Ectodermal cell (in vitro differentiated cells): ENCODE measurements around the gene SDK1.
"Not testable (repeated sequence)": the region's sequence is repeated elsewhere in the genome, so short reads cannot be mapped to it uniquely, and the experiment has no call there.

ENCODE experiments used
- H3K27ac ChIP-seq: 2 replicates; pipeline ENCODE4 v1.7.0; 2013; ENCODE audit warnings: mild to moderate bottlenecking, low read depth, low read length; ENCODE audit not compliant: insufficient read depth, poor library complexity, severe bottlenecking
- H3K27me3 ChIP-seq: 2 replicates; pipeline ENCODE4 v1.7.0; 2013; ENCODE audit warnings: mild to moderate bottlenecking, low read length; ENCODE audit not compliant: insufficient read depth, control insufficient read depth, poor library complexity, severe bottlenecking
- H3K36me3 ChIP-seq: one replicate; pipeline ENCODE4 v1.7.0; 2013; ENCODE audit warnings: low read length; ENCODE audit not compliant: control insufficient read depth, insufficient read depth
- H3K4me1 ChIP-seq: one replicate; pipeline ENCODE4 v1.7.0; 2013; ENCODE audit warnings: low read length; ENCODE audit not compliant: control insufficient read depth, insufficient read depth
- H3K4me3 ChIP-seq: 2 replicates; pipeline ENCODE4 v1.7.0; 2013; ENCODE audit warnings: low read depth, low read length, control low read depth; ENCODE audit not compliant: insufficient read depth
- H3K9me3 ChIP-seq: 2 replicates; pipeline ENCODE4 v1.7.0; 2013; ENCODE audit warnings: mild to moderate bottlenecking, low read length, moderate library complexity; ENCODE audit not compliant: control insufficient read depth
- WGBS, 2 experiments: methylation state at CpG; one replicate each; pipeline ENCODE4 v1.1.7; 2013; ENCODE audit warnings: missing lambda C conversion rate in 2 of 2; 5-methylcytosine and 5-hydroxymethylcytosine counted together

The SDK1 gene

DNA sequence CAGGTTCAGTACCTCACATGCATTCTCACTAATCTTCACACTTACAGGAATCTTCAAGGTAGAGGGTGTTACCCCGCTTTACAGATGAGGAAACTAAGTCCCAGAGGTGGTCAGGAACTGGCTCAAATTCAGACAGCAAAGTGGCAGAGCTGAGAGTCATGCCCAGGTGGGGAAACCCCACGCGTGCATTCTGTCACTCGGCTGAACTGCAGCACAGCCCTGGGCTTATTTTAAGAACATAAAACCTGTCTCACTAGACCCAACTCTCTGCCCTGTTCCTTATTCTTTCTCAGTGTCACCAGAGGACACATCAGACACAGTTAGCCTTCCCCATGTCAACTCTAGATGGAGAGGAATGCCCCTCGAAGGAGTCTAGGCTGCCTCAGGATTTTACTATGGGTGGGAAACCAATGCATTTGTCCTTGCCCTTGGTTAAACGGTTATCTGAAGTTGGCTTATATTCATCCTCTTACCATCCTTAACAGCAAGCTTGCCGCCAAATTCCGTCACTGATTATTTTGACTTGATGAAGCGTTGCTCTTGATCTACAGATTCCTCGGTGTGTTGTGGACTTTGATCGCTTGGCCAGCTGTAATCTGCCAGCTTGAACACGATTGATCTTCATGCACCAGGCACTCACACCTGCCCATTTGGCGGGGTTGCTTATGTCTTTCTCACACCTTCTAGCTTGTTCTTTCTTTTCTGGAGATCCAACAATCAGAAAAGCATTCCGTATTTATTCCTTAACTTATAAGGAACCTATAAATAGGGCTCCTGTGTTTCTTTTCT, 627.9 kb downstream of the SDK1 start:
- 93 to 95% methylated on average over 14 of the region's 14 CpGs for WGBS, 2 experiments
- Histone ChIP-seq H3K36me3 (no peaks in the 10 kb centered on the region), H3K4me1 (no peaks in the 10 kb centered on the region), H3K27me3 (no peaks in the 10 kb centered on the region), H3K27ac (no peak overlapping the region), H3K9me3 (no peaks in the 10 kb centered on the region), H3K4me3 (no peak overlapping the region)

DNA sequence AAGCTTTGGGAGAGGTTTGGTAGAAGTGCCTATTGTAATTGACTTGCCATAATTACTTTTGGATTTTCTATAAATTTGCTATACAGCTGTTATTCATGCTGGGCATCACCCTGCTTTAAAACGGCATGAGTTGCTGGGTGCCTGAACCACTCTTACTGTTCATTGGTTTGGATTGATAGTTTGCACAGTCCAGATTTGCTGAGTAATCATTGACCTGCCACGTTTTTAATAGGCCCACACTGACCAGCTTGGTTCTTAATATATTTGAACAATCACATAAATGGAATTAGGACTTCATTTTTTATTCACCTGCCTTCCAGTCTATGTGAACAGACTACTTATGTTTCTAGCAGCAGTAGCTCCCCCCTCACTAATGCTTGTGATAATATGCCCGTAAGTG, 630.8 kb downstream of the SDK1 start:
- WGBS, 2 experiments, result 90 to 94% methylated on average over 3 of the region's 3 CpGs
- Histone ChIP-seq H3K9me3 (no peaks in the 10 kb centered on the region), H3K27ac (no peak overlapping the region), H3K27me3 (no peaks in the 10 kb centered on the region), H3K4me1 (no peaks in the 10 kb centered on the region), H3K4me3 (no peak overlapping the region), H3K36me3 (no peaks in the 10 kb centered on the region)

- Histone ChIP-seq H3K4me3 (no peak overlapping the region), H3K36me3 (no peaks in the 10 kb centered on the region), H3K27ac (no peak overlapping the region), H3K4me1 (no peaks in the 10 kb centered on the region), H3K9me3 (no peaks in the 10 kb centered on the region), H3K27me3 (no peaks in the 10 kb centered on the region)
- WGBS, 2 experiments, result 93 to 96% methylated on average over 8 of the region's 8 CpGs
Measured at GRCh38 chr7:3937146-3937545, 636.1 kb downstream of the SDK1 start.

GRCh38 chr7:3937605-3938004, 636.6 kb downstream of the SDK1 start:
- 92 to 94% methylated on average over 14 of the region's 14 CpGs for WGBS, 2 experiments
- Histone ChIP-seq H3K27me3 (no peaks in the 10 kb centered on the region), H3K36me3 (no peaks in the 10 kb centered on the region), H3K4me1 (no peaks in the 10 kb centered on the region), H3K4me3 (no peak overlapping the region), H3K9me3 (no peaks in the 10 kb centered on the region), H3K27ac (no peak overlapping the region)

- H3K9me3 ChIP-seq, H3K4me1 ChIP-seq, H3K27ac ChIP-seq, H3K4me3 ChIP-seq, H3K27me3 ChIP-seq, H3K36me3 ChIP-seq: not testable (repeated sequence)
- 94 to 95% methylated on average over 12 of the region's 12 CpGs for WGBS, 2 experiments
Measured at GRCh38 chr7:3941706-3942105, 640.7 kb downstream of the SDK1 start.

DNA sequence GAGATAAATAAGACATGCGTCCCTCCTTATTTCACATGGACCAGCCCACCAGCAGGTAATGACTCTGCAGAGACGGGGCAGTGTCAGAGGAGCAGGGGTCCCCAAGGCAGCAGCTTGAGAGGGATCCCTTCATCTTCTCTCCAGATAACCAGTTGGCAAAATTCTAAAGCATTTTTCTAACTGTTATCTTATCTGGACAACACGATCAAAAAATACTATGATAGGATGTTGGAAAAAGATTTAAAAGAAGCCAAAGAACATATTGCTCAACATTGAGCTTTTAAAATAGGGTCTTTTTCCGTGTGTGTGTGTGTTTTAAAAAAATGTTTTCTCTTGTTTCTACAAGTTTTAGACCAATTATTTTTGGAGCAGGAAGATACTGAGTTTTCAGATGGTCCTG, 641.2 kb downstream of the SDK1 start:
- 88 to 93% methylated on average over 3 to 4 of the region's 4 CpGs for WGBS, 2 experiments
- Histone ChIP-seq H3K27ac (no peak overlapping the region), H3K4me3 (no peak overlapping the region), H3K36me3 (no peaks in the 10 kb centered on the region), H3K4me1 (no peaks in the 10 kb centered on the region), H3K9me3 (no peaks in the 10 kb centered on the region), H3K27me3 (no peaks in the 10 kb centered on the region)

DNA sequence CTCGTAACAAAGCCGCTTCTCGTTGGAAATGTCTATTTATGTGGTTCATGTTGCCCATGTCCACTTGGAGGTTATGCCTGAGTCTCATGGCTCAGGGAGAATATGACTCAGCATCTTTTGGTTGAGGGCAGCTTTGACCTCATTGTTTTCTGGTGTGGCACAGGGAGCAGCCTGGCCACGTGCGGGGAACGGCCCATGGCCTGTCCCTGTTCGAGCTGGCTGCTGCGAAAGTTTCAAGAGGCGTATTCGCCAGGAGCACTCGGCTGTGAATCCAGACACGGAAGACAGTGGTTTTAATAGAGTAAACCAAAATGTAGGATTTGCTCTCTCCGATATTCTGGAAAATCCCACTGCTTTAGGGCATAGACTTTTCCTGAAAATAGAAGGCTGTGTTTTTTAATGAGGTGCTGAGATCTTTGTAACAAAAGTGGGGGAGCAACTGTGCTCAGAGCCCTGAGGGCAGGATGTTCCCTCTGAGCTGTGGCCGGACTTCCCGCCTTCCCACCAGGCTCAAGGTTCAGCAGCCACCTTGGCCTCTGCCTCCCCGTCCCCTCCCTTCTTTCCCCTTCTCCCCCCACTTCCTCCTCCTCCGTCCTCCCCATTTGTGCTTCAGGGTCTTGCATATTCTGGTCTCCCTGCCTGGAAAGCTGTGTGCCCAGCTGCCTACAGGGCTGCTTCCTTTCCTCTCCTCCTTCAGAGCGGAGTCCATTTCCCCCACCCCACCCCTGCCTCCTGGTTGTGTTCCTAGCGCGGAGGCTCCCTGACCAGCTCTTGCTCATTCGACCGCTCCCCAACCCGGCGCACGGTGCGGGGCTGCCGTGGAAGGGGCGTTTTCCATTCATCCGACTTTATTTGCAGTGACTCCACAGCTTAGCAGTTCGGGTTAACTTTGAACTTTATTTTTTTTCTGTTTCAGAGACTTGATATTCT, 642.0 kb downstream of the SDK1 start:
- Histone ChIP-seq H3K27me3 (no peaks in the 10 kb centered on the region), H3K27ac (no peak overlapping the region), H3K36me3 (no peaks in the 10 kb centered on the region), H3K9me3 (no peaks in the 10 kb centered on the region), H3K4me3 (no peak overlapping the region), H3K4me1 (no peaks in the 10 kb centered on the region)
- 90 to 92% methylated on average over 29 of the region's 30 CpGs for WGBS, 2 experiments

DNA sequence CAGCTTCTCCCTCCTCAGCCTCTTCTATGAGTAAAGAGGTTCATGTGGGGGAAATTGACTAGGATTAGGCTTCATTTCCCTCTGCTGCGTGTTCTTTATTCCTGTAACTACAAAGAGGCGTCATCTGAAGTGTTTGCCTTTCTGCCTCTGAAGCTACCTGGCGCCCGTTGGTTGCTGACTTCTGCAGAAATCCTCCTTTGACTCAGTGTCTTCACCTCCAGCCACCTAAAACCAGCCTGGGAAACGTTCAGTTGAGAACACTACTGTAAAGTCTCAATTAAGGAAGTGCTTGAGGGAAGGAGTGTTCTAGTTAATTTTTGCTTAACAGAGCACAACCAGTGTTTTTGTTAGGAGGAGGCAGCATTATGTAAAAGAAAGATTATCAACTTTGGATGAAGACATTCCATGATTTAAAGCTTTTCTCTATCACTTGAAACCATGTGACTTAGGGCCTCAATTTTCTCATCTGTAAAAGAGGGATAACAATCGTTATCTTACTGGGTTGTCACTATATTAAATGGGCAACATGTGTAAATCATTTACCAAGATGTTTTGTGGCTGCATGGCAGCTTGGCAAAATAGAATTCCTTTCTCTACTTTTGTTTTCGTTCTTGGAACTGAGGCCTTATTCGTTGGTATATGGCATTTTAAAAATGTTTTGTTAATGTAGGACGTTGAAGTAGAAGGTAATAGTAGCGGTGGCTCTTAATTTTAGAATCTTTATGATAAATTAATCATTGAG, 642.9 kb downstream of the SDK1 start:
- Histone ChIP-seq H3K4me3 (no peak overlapping the region), H3K27me3 (no peaks in the 10 kb centered on the region), H3K4me1 (no peaks in the 10 kb centered on the region), H3K27ac (no peak overlapping the region), H3K9me3 (no peaks in the 10 kb centered on the region), H3K36me3 (no peaks in the 10 kb centered on the region)
- 89 to 92% methylated on average over 8 to 10 of the region's 10 CpGs for WGBS, 2 experiments

GRCh38 chr7:3949242-3949640, 648.2 kb downstream of the SDK1 start:
- no peaks in the 10 kb centered on the region for H3K9me3 ChIP-seq
- no peaks in the 10 kb centered on the region for H3K36me3 ChIP-seq
- no peaks in the 10 kb centered on the region for H3K27me3 ChIP-seq
- no peaks in the 10 kb centered on the region for H3K4me1 ChIP-seq
- no peak overlapping the region for H3K4me3 ChIP-seq
- no peak overlapping the region for H3K27ac ChIP-seq
- 92 to 94% methylated on average over 16 of the region's 16 CpGs for WGBS, 2 experiments

DNA sequence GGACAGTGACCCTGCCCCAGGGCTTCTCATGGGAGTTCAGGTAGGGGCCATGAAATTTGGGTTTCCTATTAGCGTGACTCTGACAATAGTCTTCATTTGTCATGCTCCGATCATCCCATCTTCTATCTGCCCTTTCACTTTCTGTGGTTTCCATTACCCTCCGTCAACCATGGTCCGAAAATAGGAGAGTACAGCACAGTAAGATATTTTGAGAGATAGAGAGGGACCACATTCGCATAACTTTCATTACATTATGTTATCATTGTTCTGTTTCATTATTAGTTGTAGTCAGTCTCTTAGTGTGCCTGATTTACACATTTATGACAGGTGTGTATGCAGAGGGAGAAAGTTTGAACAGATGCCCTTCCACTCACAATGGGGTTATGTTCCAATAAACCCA, 649.2 kb downstream of the SDK1 start:
- Histone ChIP-seq H3K27ac (no peak overlapping the region), H3K9me3 (no peaks in the 10 kb centered on the region), H3K4me1 (no peaks in the 10 kb centered on the region), H3K36me3 (no peaks in the 10 kb centered on the region), H3K27me3 (no peaks in the 10 kb centered on the region), H3K4me3 (no peak overlapping the region)
- whole genome bisulfite sequencing, 2 experiments, result 96 to 97% methylated on average over 2 to 5 of the region's 5 CpGs
